HG02884 (cell line): ENCODE data around the gene ECM2.

Experiments used
- ATAC-seq: cut with Tn5 transposase; IDR thresholded peaks from one replicate; pipeline ENCODE4 v1.9.1; 2021; ENCODE audit warnings: mild to moderate bottlenecking, moderate library complexity; ENCODE audit not compliant: unreplicated experiment

ECM2 gene

GRCh38 chr9:92528522-92528849 lies 7.3 kb downstream of the ECM2 start:
- ATAC-seq = no peak

- ATAC-seq = no peak
Measured at GRCh38 chr9:92527832-92528521, 7.8 kb downstream of the ECM2 start.

GRCh38 chr9:92527291-92527828 lies 8.4 kb downstream of the ECM2 start:
- no peak for ATAC-seq

- ATAC-seq = no peak
Measured at GRCh38 chr9:92525306-92525705, 10.5 kb downstream of the ECM2 start.

- no peak for ATAC-seq
Measured at GRCh38 chr9:92524881-92525280, 10.9 kb downstream of the ECM2 start.

- no peak for ATAC-seq
Measured at GRCh38 chr9:92522983-92523970, 12.5 kb downstream of the ECM2 start.

- no peak for ATAC-seq
Measured at GRCh38 chr9:92520837-92521236, 15.0 kb downstream of the ECM2 start.

GRCh38 chr9:92518199-92518598 lies 17.6 kb downstream of the ECM2 start:
- ATAC-seq = no peak

GRCh38 chr9:92517046-92517445 lies 18.7 kb downstream of the ECM2 start:
- ATAC-seq = no peak

GRCh38 chr9:92516521-92516920 lies 19.3 kb downstream of the ECM2 start:
- no peak for ATAC-seq

GRCh38 chr9:92514635-92515034 lies 21.2 kb downstream of the ECM2 start:
- no peak for ATAC-seq

- no peak for ATAC-seq
Measured at GRCh38 chr9:92513349-92513748, 22.4 kb downstream of the ECM2 start.

- ATAC-seq = no peak
Measured at GRCh38 chr9:92512622-92513021, 23.2 kb downstream of the ECM2 start.

- no peak for ATAC-seq
Measured at GRCh38 chr9:92510747-92511146, 25.0 kb downstream of the ECM2 start.

GRCh38 chr9:92509050-92509449 lies 26.7 kb downstream of the ECM2 start:
- ATAC-seq = no peak

GRCh38 chr9:92508018-92508820 lies 27.6 kb downstream of the ECM2 start:
- no peak for ATAC-seq

- no peak for ATAC-seq
Measured at GRCh38 chr9:92507496-92507895, 28.3 kb downstream of the ECM2 start.

GRCh38 chr9:92507005-92507404 lies 28.8 kb downstream of the ECM2 start:
- ATAC-seq = no peak

GRCh38 chr9:92506184-92506857 lies 29.5 kb downstream of the ECM2 start:
- ATAC-seq = no peak

GRCh38 chr9:92504881-92505280 lies 30.9 kb downstream of the ECM2 start:
- no peak for ATAC-seq

GRCh38 chr9:92503156-92503555 lies 32.6 kb downstream of the ECM2 start:
- ATAC-seq = no peak
